A549 (cell line): Measurements from ENCODE around the gene GSTM3. TPM values are rescaled to one million over a fixed set of nuclear protein-coding genes. Genes with fewer than 3 reads are reported as not detected.

Source experiments
- ATAC-seq, 2 experiments: fragments of 200-7000 bp in 1 of 2; fragments of >200 bp in 1 of 2; cut with Nextera tagmentation in 1 of 2; cut with Tn5 transposase in 1 of 2; 3 replicates each; pipeline versions ENCODE4 v1.8.0 to v1.9.1; 2018 to 2020; ENCODE audit warnings: mild to moderate bottlenecking in 1 of 2, moderate library complexity in 1 of 2
- CTCF ChIA-PET: fragments of 300-600 bp; sonication (Branson Sonifier 250); formaldehyde crosslinking; extraction: SDS; loops from one replicate; lab custom pipeline; 2021; ENCODE audit warnings: antibody characterized with exemption, inconsistent platforms; lab: Yijun Ruan, JAX
- POLR2A ChIA-PET: fragments of 350-600 bp; formaldehyde crosslinking; extraction: SDS; loops from one replicate; lab custom pipeline; 2021; ENCODE audit warnings: antibody characterized with exemption, inconsistent platforms; lab: Yijun Ruan, JAX
- DNase-seq, 2 experiments: peaks; one replicate each; pipeline versions ENCODE4 v3.0.0 to v3.0.0-alpha.2; 2011 to 2016; ENCODE audit warnings: low read depth in 1 of 2, low spot score in 1 of 2
- FAIRE-seq: peaks from 2 replicates; lab custom pipeline; 2011; peaks lifted over from hg19 to GRCh38; lab: Jason Lieb, UNC
- H3K27ac ChIP-seq, 2 experiments: fragments of >200 bp; sonication (Bioruptor Twin); formaldehyde crosslinking; 3 replicates each; pipeline ENCODE4 v1.5.1; 2016 to 2017
- H3K4me1 ChIP-seq: fragments of >200 bp; sonication (Bioruptor Twin); formaldehyde crosslinking; 3 replicates; pipeline ENCODE4 v1.6.1; 2016
- H3K4me2 ChIP-seq: fragments of >200 bp; sonication (Bioruptor Twin); formaldehyde crosslinking; 3 replicates; pipeline ENCODE4 v1.6.1; 2016
- H3K4me3 ChIP-seq: fragments of >200 bp; sonication (Bioruptor Twin); formaldehyde crosslinking; 3 replicates; pipeline ENCODE4 v1.5.1; 2016
- H3K9me3 ChIP-seq: fragments of >200 bp; sonication (Bioruptor Twin); formaldehyde crosslinking; 3 replicates; pipeline ENCODE4 v1.6.1; 2016
- CHD4 ChIP-seq: fragments of 200-600 bp; sonication (generic); IDR thresholded peaks from 2 replicates; pipeline ENCODE4 v1.6.1; 2016; ENCODE audit warnings: antibody characterized with exemption, mild to moderate bottlenecking, borderline replicate concordance
- CTCF ChIP-seq: fragments of >200 bp; sonication (Bioruptor Twin); formaldehyde crosslinking; IDR thresholded peaks from 3 replicates; pipeline ENCODE4 v1.5.1; 2016
- EHMT2 ChIP-seq: fragments of 200-600 bp; sonication (generic); IDR thresholded peaks from 2 replicates; pipeline ENCODE4 v1.6.1; 2016; ENCODE audit warnings: antibody characterized with exemption, low read depth, mild to moderate bottlenecking, moderate library complexity
- FOSL2 ChIP-seq, 2 experiments: fragments of 450-650 bp in 1 of 2; fragments of >200 bp in 1 of 2; sonication (Bioruptor Twin) in 1 of 2; formaldehyde crosslinking; IDR thresholded peaks; 2 replicates each; pipeline versions ENCODE4 v1.5.0 to v1.6.1; 2016 to 2020; ENCODE audit warnings: mild to moderate bottlenecking in 1 of 2, moderate library complexity in 1 of 2
- KDM5A ChIP-seq: fragments of 200-600 bp; sonication (generic); IDR thresholded peaks from 2 replicates; pipeline ENCODE4 v1.6.1; 2016; ENCODE audit warnings: antibody characterized with exemption, mild to moderate bottlenecking
- MYC ChIP-seq: IDR thresholded peaks from 2 replicates; pipeline ENCODE4 v1.6.1; 2012; ENCODE audit warnings: mild to moderate bottlenecking, inconsistent platforms, low read length, improper control_type of control experiment, borderline replicate concordance
- NFE2L2 ChIP-seq: fragments of 150-350 bp; conservative IDR thresholded peaks from 2 replicates; pipeline ENCODE4 v1.6.1; 2014; ENCODE audit warnings: low read length
- NPAS2 ChIP-seq: fragments of 250-450 bp; sonication (Bioruptor Pico); IDR thresholded peaks from 2 replicates; pipeline ENCODE4 v1.8.0; 2022; ENCODE audit warnings: mild to moderate bottlenecking, moderate library complexity, borderline replicate concordance
- PHF8 ChIP-seq: fragments of 200-600 bp; sonication (generic); IDR thresholded peaks from 2 replicates; pipeline ENCODE4 v1.6.1; 2016; ENCODE audit warnings: low read depth, mild to moderate bottlenecking, antibody characterized with exemption, moderate library complexity, borderline replicate concordance
- POLR2AphosphoS2 ChIP-seq: conservative IDR thresholded peaks from 2 replicates; pipeline ENCODE4 v1.6.1; 2012; ENCODE audit warnings: low read length, improper control_type of control experiment, inconsistent platforms
- RCOR1 ChIP-seq: fragments of 150-350 bp; IDR thresholded peaks from 2 replicates; pipeline ENCODE4 v1.6.1; 2014; ENCODE audit warnings: antibody characterized with exemption, low read length, low read depth
- ZNF302 ChIP-seq: fragments of 250-450 bp; sonication (Bioruptor Pico); IDR thresholded peaks from 2 replicates; pipeline ENCODE4 v1.9.0; 2021; ENCODE audit warnings: inconsistent platforms, mild to moderate bottlenecking, moderate library complexity
- WGBS: methylation state at CpG from one replicate; pipeline ENCODE4 v1.1.6; 2017; ENCODE audit errors: missing lambda C conversion rate; 5-methylcytosine and 5-hydroxymethylcytosine counted together
- polyA plus RNA-seq, 4 experiments: library from polyadenylated mRNA; depleted of rRNA in 3 of 4; stranded (reverse); fragments of >200 nt; fragmentation: RNase III in 1 of 4; extraction: RNeasy Plus Mini Kit Qiagen cat#74134 plus additional on column Dnase treatment in 1 of 4; gene quantifications; 2 replicates in 3 of 4; 3 replicates in 1 of 4; pipeline ENCODE4 v1.2.3, GENCODE V29; 2011 to 2017
- TF ChIP-seq, protein P1 (sequence below): fragments of 450-650 bp; IDR thresholded peaks from 2 replicates; pipeline ENCODE4 v1.6.1; 2014; ENCODE audit warnings: antibody characterized with exemption
- TF ChIP-seq, protein P2 (sequence below): fragments of 250-450 bp; sonication (Bioruptor Pico); IDR thresholded peaks from 2 replicates; pipeline ENCODE4 v1.5.0; 2021; ENCODE audit warnings: mild to moderate bottlenecking, moderate library complexity, borderline replicate concordance
- TF ChIP-seq, protein P3 (sequence below): IDR thresholded peaks from 2 replicates; pipeline ENCODE4 v1.6.1; 2012
- TF ChIP-seq, protein P4 (sequence below): IDR thresholded peaks from 2 replicates; pipeline ENCODE4 v1.6.1; 2012; ENCODE audit warnings: low read depth, borderline replicate concordance
- TF ChIP-seq, protein P5 (sequence below): fragments of 250-450 bp; sonication (Bioruptor Pico); IDR thresholded peaks from 2 replicates; pipeline ENCODE4 v1.5.0; 2020; ENCODE audit warnings: low read depth, mild to moderate bottlenecking, moderate library complexity

GSTM3 gene
- polyA plus RNA-seq, 2 of the 4 experiments (the other 2 are of a cell fraction) = 43.0 to 55.7 TPM

DNA sequence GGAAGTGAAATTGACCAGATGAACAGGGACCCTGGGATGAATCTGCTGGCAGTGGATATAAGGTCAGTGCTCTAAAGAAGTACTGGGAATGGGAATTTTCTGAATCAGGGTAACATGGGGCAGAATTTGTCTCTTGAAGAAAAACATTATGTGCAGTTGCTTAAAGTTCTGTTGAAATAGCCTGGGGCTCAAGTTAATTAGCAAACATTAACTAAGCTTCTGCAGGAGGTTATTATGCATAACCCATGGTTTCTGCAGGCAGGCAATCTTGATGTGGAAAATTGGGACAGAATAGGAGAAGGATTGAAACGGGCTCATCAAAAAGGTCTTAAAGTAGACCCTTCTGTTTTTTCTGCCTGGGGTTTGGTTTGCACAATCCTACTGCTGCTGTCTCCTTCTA lies 14.8 kb downstream of the GSTM3 start:
- CTCF ChIA-PET = interaction anchor here (0.6 kb wide), 1 partner anchor 256 kb away, joined by 3 read pairs; no protein-coding TSS in a partner anchor
- DNase-seq (no peak), FAIRE-seq (no peak), ATAC-seq (no peak)
- no peak for TF ChIP-seq POLR2AphosphoS2
- no peak overlapping the region for H3K27ac ChIP-seq
- 47% methylated on average over 1 of the region's 1 CpG for WGBS
- H3K4me2 ChIP-seq = no peak overlapping the region
- no peak overlapping the region for H3K4me3 ChIP-seq
- no peaks in the 10 kb centered on the region for H3K4me1 ChIP-seq
- POLR2A ChIA-PET = no interaction called here
- H3K9me3 ChIP-seq = no peaks in the 10 kb centered on the region

DNA sequence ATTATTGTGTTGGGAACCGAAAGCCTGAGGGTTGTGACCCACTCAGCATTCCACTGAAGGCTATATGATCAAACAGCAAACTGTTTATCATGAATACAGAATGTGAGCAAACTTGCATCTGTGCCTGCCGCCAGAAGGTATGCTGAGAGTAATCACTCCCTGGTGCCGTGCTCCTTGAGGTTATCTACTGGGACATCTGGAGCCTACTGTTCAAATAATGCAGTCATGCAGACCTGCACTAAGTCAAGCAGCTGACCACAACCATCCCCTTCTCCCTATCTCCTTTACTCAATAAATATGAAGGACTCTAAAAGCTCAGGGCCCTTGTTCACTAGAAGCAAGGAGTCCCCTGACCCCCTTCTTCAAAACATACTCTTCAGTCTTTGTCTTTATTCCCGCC lies 15.3 kb downstream of the GSTM3 start:
- CTCF ChIA-PET = interaction anchor here (1.0 kb wide), 1 partner anchor 9 kb away, joined by 3 read pairs; no protein-coding TSS in a partner anchor
- POLR2A ChIA-PET = no interaction called here
- no peak for TF ChIP-seq NPAS2
- TF ChIP-seq, protein P1, sequence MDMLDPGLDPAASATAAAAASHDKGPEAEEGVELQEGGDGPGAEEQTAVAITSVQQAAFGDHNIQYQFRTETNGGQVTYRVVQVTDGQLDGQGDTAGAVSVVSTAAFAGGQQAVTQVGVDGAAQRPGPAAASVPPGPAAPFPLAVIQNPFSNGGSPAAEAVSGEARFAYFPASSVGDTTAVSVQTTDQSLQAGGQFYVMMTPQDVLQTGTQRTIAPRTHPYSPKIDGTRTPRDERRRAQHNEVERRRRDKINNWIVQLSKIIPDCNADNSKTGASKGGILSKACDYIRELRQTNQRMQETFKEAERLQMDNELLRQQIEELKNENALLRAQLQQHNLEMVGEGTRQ = no peak
- TF ChIP-seq ZNF302 (CRISPR knock-in tag) = no peak
- TF ChIP-seq, protein P2, sequence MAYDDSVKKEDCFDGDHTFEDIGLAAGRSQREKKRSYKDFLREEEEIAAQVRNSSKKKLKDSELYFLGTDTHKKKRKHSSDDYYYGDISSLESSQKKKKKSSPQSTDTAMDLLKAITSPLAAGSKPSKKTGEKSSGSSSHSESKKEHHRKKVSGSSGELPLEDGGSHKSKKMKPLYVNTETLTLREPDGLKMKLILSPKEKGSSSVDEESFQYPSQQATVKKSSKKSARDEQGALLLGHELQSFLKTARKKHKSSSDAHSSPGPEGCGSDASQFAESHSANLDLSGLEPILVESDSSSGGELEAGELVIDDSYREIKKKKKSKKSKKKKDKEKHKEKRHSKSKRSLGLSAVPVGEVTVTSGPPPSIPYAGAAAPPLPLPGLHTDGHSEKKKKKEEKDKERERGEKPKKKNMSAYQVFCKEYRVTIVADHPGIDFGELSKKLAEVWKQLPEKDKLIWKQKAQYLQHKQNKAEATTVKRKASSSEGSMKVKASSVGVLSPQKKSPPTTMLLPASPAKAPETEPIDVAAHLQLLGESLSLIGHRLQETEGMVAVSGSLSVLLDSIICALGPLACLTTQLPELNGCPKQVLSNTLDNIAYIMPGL (CRISPR knock-in tag) = no peak
- TF ChIP-seq MYC = no peak
- TF ChIP-seq FOSL2 (IDR thresholded peaks at IDR 0.05) = no peak
- no peak for TF ChIP-seq FOSL2 (CRISPR knock-in tag; IDR thresholded peaks at IDR 0.05)
- TF ChIP-seq KDM5A = no peak
- TF ChIP-seq RCOR1 = no peak
- no peak for TF ChIP-seq CHD4
- TF ChIP-seq, all 56 proteins: peak for 0
- 65% methylated on average over 4 of the region's 4 CpGs for whole genome bisulfite sequencing
- FAIRE-seq = no peak
- Histone ChIP-seq H3K9me3 (no peaks in the 10 kb centered on the region), H3K4me2 (no peak overlapping the region), H3K4me1 (no peaks in the 10 kb centered on the region), H3K27ac (no peak overlapping the region), H3K4me3 (no peak overlapping the region)
- no peak for ATAC-seq
- DNase-seq = no peak

GRCh38 chr1:109724933-109725332 lies 15.9 kb downstream of the GSTM3 start:
- ChIA-PET POLR2A (no interaction called here), CTCF (interaction anchor here (1.0 to 1.2 kb wide), 2 partner anchors 10 to 52 kb away, joined by 3 read pairs; no protein-coding TSS in a partner anchor)
- no peak for FAIRE-seq
- no peak for ATAC-seq
- Histone ChIP-seq H3K4me3 (no peak overlapping the region), H3K27ac (no peak overlapping the region), H3K4me1 (no peaks in the 10 kb centered on the region; the same call in 2 of the 3 replicates), H3K9me3 (no peaks in the 10 kb centered on the region), H3K4me2 (no peak overlapping the region)
- no peak for TF ChIP-seq NFE2L2
- TF ChIP-seq, protein P3, sequence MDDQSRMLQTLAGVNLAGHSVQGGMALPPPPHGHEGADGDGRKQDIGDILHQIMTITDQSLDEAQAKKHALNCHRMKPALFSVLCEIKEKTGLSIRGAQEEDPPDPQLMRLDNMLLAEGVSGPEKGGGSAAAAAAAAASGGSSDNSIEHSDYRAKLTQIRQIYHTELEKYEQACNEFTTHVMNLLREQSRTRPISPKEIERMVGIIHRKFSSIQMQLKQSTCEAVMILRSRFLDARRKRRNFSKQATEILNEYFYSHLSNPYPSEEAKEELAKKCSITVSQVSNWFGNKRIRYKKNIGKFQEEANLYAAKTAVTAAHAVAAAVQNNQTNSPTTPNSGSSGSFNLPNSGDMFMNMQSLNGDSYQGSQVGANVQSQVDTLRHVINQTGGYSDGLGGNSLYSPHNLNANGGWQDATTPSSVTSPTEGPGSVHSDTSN = no peak
- TF ChIP-seq PHF8 = no peak
- TF ChIP-seq MYC = no peak
- TF ChIP-seq NPAS2 = no peak
- TF ChIP-seq, protein P4, sequence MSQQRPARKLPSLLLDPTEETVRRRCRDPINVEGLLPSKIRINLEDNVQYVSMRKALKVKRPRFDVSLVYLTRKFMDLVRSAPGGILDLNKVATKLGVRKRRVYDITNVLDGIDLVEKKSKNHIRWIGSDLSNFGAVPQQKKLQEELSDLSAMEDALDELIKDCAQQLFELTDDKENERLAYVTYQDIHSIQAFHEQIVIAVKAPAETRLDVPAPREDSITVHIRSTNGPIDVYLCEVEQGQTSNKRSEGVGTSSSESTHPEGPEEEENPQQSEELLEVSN = no peak
- no peak for TF ChIP-seq EHMT2
- TF ChIP-seq, protein P5, sequence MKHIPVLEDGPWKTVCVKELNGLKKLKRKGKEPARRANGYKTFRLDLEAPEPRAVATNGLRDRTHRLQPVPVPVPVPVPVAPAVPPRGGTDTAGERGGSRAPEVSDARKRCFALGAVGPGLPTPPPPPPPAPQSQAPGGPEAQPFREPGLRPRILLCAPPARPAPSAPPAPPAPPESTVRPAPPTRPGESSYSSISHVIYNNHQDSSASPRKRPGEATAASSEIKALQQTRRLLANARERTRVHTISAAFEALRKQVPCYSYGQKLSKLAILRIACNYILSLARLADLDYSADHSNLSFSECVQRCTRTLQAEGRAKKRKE (CRISPR knock-in tag) = no peak
- TF ChIP-seq CTCF = no peak
- WGBS = 85% methylated on average over 5 of the region's 5 CpGs
- no peak for DNase-seq
